HG02885 (cell line): Measurements from ENCODE around the gene TTC7B.

ENCODE experiments used
- ATAC-seq: cut with Tn5 transposase; IDR thresholded peaks from one replicate; pipeline ENCODE4 v1.9.1; 2021; ENCODE audit warnings: mild to moderate bottlenecking; ENCODE audit not compliant: unreplicated experiment, poor library complexity

TTC7B gene

DNA sequence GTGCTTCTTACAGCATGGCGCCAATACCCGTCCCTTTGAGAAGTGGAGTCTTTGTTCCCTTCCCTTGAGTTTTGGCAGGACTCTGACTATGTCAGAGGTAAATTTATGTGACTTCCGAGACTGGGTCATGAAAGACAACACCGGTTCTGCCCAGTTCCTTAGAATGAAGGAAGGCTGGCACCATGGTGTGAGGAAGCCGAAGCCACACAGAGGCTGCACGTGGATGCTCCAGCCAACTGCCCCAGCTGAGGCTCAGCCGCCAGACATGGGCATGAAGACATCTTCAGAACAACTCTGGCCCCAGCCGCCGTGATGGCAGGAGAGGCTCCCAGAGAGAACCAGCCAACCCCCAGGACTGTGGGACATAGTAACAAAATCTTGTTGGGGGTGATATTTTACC lies 308.2 kb downstream of the TTC7B start:
- no peak for ATAC-seq

DNA sequence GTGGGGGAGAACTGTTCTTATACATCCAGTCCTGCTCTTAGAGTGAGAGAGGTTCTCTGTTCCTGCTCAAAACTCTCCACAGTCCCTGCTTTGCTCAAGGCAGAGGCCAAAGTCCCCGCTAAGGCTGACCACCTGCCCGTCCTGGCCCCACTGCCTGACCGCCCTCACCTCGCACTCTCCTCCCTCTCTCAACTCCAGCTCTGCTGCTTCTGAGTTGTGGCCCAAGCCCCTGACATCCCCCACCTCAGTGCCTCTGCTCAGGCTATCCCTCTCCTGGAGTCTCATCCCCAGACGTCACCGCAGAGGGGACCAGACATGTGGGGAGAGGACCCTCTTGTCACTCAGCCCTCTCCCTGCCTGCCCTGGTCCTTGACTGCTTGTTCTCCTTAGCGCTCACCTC lies 308.8 kb downstream of the TTC7B start:
- no peak for ATAC-seq

DNA sequence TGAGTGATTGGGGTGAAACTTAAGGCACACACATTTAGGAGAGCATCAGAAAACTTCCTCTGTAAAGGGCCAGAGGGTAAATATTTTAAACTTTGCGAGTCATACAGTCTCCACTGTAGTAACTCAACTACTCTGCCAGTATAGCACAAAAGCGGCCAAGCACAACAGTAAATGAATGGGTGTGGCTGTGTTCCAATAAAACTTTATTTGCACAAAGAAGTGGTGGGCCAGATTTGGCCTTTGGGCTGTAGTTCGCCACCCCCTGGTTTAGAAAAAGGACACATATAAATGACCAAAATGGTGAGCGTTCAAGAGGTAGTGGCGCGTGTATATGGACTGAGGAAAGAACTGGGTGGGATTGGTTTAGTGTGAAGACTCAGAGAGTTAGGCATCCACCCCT lies 309.5 kb downstream of the TTC7B start:
- ATAC-seq: no peak

DNA sequence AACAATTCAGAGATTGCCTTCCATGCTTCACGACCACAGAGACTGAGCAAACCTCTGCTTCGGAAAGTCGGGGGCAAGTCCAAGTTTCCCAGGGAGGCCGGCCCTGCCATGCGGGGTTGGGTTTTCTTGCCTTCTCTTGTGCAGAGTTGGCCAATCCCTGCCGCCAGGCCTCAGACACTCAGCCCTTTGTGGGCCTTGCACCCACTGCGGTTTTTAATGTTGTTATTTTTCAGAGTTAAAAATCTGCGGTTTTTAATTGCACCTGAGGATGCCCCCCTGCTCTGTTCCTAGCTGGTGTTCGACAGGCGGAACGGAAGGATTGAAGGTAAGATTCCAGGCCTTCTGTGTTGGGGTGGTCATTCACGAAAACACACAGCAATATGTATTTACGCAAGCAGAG lies 310.7 kb downstream of the TTC7B start:
- ATAC-seq: no peak

DNA sequence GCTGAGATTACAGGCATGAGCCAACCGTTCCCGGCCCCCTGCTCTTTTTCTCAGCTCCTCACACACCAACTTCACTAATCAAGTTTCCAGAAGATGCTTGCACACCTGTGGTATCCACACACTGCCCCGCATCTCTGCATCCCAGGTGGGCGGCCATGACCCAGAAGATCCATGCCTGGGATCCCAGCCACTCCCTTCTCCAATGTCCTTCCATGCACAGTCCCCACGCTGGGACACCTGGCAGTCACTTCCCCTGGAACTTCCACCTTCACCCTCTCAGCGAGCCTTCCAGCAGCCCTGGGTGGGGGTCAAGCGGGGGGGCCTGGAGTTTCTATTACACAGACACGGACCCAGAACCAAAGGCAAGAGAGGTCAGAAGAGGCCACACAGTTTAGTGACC lies 311.6 kb downstream of the TTC7B start:
- ATAC-seq: no peak

DNA sequence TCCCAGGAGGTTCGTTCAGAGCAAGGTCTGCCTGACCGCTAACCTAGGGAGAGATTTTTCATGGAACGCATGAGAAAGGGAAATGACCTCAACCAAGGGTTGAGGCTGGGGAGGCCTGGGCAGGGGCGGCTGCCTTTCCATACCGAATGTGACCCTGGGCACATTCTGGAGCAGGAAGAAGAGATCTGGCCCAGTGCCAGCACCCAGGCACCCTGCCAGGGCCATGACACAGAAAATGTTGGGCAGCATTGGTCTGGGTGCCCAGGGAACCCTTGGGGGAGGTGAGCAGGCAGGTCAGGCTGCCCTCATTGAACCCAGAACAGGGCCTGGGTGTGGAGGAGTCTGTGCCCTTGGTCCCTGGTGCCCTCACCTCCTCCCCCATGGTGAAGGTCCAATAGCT lies 312.6 kb downstream of the TTC7B start:
- no peak for ATAC-seq

DNA sequence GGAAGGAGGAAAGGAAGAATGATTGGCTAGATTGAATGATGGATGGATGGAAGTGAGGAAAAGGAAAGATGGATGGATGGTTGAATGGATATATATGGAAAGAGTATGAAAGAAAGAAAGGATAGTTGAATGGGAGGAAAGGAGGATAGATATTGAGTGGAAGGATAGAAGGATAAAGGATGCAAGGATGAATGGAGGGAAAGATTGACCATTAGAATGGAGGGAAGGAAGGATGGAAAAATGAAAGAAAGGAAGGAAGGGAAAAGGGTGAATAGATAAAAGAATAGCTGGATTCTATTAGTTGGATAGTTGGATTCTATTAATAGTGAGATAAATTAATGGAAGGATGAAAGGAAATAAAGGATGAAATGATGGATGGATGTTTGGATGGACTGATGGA lies 313.5 kb downstream of the TTC7B start:
- no peak for ATAC-seq

DNA sequence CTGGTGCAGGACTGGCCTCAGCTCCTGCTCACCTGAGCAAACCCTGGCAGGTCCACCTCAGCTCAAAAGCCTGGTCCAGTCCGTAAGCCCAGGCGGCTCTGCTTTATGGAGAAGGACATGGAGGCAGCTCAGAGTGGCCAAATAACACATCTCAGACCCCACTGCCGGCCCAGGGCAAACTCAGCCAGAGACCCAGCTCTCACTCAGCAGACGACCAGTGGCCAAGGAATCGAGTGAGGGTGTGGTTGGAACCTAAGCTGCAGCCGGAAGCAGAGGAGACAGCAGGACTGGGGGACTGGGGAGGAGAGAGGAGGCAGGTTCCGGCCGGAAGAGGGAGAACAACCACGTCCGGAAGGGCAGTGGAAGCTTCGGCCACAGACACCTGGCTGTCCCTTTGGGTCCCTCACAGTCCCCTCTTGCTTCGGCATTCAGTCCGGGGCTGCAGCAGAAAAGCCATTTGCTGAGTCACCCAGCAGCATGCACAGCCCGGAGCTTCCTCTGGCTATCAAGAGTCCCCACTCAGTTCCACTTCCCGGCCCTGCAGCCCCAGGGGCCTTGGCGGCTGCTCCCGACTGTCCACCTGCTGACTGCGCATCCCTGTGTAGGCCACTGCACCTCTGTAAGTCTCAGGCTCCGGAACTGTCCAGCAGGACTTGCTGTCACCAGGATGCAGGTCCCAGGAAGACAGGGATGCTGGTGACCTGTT lies 315.4 kb downstream of the TTC7B start:
- no peak for ATAC-seq

DNA sequence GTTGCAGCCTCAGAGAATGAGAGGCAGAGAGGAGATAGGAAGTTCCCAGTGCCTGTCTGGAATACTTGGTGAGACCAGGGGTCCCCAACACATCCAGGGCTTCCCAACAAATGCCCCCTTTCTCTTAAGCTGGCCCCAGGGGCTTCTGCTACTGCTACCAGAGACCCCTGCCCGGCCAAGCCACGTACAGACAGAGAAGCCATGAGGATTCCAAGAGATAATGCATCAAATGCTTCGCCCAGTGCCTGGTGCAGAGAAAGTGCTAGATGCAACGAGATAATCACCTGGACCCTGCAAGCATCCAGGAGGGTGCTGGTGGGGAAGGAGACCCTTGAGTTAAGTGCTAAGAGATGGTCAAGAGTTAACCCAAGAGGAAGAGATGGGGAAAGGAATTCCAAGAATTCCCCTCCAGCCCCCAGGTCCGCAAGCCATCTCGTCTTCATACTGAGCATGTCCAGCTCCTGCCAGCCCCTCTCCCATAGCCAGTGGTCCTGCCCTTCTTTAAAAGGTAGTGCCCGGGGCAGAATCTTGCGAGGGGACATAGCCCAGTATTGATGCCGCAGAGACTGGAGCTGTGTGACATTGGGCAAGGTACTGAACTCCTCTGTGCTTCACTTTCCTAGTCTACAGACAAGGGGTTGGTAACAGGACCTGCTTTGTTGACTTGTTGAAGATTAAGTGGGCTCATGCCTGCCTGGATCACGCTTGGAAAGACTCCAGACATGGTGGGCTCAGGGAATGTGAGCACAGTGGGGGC lies 316.1 kb downstream of the TTC7B start:
- ATAC-seq: no peak

DNA sequence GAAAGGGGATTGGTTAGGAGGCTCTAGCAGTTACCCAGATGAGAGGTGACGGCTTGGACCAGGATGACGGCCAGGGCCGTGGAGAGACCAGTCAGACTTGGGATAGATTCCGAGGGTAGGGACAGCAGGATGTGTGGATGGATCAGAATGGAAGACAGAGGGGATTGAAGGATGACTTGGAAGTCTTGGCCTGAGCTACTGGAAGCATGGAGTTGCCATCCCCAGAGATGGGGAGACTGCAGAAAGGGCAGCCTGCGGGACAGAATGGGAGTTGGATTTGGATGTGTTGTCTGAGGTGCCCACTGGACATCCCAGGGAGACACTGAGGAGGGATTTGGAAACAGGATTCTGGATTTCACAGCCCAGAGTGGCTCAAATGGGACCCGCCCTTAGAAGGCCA lies 317.1 kb downstream of the TTC7B start:
- no peak for ATAC-seq

DNA sequence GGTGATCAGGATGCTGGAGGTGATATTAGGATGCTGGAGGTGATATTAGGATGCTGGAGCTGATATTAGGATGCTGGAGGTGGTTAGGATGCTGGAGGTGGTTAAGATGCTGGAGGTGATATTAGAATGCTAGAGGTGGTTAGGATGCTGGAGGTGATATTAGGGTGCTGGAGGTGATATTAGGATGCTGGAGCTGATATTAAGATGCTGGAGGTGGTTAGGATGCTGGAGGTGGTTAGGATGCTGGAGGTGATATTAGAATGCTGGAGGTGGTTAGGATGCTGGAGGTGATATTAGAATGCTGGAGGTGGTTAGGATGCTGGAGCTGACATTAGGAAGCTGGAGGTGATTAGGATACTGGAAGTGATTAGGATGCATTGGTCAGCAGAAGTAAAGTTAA lies 318.0 kb downstream of the TTC7B start:
- ATAC-seq: no peak

DNA sequence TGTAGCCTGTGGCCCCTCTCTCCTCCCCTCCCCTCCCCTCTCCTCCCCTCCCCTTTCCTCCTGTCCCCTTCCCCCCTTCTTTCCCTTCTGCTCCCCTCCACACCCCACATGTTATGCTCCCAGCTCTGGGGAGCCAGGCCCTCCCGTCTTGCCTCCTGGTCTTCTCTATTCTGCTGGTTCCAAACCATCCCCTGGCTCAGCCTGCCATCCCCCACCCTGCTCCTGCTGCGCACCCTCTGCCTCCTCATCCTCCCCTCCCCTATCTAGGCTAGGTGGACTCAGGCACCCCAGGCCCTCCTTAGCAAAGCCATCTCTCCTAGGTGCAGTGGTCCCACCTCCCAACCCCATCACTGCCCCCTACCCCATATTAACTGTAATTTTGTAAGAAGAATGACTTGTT lies 319.9 kb downstream of the TTC7B start:
- ATAC-seq: no peak

DNA sequence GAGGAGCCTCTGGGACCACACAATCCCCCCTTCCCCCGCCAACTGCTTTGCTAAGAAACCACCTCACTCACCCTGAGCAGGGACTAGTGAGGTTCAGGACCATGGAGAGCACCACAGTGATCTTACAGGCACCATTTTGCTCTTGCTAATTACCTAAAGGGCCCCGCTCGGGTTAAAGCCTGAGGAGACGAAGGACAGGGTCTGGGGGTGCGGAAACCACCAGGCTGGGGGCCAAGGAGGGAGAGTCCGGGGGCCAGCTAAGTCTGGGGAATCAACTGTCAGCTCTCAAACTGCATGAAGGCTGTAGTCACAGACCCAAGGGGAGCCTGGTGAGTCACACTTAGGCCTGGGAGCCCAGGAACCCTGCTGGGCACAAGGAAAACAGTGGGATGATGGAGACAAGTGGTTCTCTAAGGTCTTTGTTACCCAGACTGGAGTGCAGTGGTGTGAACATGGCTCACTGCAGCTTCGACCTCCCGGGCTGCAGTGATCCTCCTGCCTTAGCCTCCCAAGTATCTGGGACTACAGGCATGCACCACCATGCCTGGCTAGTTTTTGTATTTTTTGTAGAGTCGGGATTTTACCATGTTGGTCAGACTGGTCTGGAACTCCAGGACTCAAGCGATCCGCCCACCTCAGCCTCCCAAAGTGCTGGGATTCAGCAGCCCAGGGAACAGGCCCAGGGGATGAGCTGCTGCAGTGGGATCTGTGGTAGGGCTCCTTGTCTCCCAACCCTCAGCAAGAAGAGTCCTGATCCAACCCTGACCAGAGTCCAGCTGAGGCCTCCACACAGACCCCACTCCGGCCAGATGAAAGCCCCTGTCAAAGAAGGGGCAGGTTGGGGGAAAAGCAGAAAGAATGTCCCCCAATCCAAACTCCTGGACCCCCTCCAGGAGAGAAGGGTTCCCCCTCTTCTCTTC lies 320.6 kb downstream of the TTC7B start:
- ATAC-seq: no peak

DNA sequence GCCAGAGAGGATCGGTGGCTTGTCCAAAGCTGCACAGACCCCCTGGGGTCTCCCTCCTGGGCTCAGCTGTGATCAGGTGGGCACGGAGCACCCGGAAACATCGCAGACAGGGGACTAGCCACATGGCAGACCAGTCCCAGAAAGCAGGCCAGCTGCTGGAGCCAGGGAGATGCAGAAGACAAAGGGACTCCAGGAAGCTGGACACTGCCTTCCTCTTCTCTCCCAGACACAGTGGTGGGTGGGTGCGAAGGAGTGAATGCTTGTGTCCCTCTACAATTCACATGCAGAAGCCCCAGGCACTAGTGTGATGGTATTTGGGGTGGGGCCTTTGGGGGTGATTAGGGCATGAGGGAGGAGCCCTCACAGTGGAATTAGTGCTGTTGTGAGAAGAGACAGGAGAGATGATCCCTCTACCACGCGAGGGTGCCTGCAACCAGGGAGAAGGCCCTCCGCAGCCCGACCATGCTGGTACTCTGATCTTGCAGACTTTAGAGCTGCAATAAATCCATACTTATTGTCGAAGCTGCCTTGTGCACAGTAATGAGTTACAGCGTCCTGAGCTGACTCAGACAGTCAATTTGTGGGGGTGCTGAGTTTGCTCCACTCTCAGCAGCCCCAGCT lies 324.2 kb downstream of the TTC7B start:
- ATAC-seq: no peak

DNA sequence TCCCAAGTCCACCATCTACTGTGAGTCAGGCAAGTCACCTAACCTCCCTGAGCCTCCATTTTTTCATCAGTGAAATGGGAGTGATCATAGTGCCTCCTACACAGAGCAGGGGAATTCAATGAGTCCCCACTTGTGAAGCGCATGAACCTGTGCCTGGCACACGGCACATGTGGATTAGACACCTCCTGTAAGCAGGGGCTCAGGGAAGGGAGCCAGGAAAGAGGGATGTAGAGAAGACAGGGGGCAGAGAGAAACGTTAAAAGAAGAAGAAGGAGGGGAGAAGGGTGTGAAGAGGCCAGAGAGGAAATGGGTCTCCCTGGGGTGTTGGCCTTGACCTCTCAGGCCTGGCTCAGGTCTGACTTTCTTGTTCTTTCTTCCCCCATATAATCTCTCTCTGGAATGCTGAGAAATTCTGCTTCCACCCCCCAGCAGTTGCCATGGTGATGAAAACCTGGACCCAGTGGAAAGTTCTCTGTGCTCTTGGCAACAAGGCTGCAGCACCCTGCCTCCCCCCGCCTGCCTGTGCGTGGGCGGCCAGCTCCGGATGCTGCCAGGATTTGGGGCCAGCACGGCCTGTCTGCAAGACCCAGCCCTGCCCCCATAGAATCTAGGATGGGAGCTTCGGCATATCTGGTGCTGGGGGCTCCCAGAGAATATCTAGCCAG lies 324.9 kb downstream of the TTC7B start:
- ATAC-seq: no peak

DNA sequence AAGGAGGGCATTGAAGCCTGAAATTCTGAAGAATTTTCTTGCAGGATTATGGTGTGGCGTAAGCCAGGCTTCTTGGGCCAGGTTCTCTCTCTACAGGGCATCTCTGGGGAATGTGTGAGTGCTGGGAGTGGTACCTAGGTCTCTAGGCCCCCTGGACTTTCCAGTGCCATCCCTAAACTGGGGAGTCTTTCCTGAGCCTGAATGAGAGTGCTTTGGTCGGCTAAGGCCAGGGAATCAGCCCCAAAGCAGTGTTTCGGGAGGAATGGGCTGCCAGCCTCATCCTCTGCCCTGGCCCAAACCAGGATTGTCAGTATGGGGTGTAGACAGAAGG lies 325.5 kb downstream of the TTC7B start:
- ATAC-seq: no peak

DNA sequence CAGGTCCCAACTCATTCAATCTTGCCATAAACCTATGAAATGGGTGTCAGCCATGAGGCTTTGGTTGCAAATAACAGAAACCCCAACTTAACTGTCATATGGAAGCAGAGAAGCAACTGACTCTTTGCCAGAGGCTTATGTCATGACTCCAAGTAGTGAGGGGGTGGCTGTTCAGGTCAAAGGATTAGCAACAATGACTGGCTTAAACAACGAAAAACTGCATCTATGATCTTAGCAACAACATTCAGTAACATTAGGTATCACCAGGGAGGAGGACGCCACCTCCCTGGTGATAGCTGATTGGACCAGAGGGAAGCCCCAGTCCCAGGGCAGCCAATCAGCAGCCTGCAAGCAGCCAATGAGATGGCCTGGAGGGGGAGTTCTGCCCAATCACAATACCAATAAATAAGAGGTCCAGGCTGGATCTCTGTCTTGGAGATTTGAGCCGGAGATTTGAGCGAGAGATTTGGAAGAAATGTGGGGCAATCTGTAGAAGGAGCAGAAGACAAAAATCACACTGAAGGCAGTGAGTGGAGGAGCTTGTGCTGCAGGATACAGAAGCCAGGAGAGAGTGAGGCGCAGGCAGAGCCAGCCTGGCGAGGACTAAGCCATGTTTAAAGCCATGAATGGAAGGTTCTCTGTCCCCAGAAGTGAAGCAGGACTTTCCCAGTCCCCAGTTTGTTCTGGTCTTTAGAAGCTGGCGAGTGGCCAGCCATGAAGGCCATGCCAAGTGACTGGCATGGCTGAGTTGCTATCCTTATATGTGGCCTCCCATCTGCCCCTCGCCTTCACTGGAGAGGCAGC lies 326.1 kb downstream of the TTC7B start:
- no peak for ATAC-seq

DNA sequence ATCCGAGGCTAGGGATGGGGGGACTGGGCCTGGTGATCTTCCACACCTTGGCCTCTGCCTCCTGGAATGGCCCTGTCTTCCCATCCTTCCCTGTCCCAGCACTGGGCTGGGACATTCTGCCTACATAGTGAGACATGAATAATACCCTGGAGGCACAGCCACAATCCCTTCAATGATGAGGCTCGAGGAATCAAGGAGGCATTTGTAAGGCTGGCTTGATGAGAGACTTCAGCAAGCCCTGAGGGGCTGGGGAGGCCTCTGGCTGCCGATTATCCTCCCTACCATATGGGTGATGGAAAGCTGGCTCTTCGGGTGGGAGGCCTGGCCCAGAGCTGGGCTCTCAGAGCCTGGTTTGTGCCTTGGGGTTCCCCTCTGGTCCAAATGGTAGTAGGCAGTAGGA lies 326.9 kb downstream of the TTC7B start:
- no peak for ATAC-seq

DNA sequence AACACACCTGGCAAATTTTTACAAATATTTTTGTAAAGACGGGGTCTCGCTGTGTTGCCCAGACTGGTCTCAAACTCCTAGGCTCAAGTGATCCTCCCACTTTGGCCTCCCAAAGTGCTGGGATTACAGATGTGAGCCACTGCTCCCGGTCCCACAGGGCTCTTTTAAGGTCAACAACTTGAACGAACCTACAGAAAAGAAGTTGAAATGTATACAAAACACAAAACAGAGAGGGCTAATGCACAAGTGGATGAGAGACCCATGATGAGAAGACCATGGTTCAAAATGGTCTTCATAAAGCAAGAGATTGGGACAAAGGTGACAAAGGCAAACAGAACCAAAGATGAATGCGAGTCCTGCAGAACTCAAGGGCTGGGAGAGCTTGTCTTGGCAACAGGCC lies 328.0 kb downstream of the TTC7B start:
- no peak for ATAC-seq
